Tibial nerve (tissue), 4 donors: ENCODE results near the gene HEMK1. TPM values are rescaled to one million over a fixed set of nuclear protein-coding genes. Genes with fewer than 3 reads are reported as not detected.

Source experiments
- DNase-seq, 2 donors: peaks; one replicate each; pipeline ENCODE4 v3.0.0-alpha.2; 2019; ENCODE audit warnings: low spot score in 2 of 2
- H3K27ac ChIP-seq, 4 donors: fragments of 200-600 bp; sonication (generic) in 3 of 4; one replicate each; pipeline ENCODE4 v1.5.1; 2017 to 2019; ENCODE audit warnings: mild to moderate bottlenecking in 1 of 4
- H3K27me3 ChIP-seq, 2 donors: fragments of 200-600 bp; sonication (generic) in 1 of 2; one replicate each; pipeline versions ENCODE4 v1.5.1 to v1.6.0; 2017 to 2019
- H3K36me3 ChIP-seq, 3 donors: fragments of 200-600 bp; sonication (generic); one replicate each; pipeline ENCODE4 v1.5.1; 2018 to 2019
- H3K4me1 ChIP-seq, 4 donors: fragments of 200-600 bp; sonication (generic) in 3 of 4; one replicate each; pipeline ENCODE4 v1.5.1; 2017 to 2019
- H3K4me3 ChIP-seq, 4 donors: fragments of 200-600 bp; sonication (generic) in 3 of 4; one replicate each; pipeline ENCODE4 v1.5.1; 2017 to 2019; ENCODE audit warnings: mild to moderate bottlenecking in 1 of 4, moderate library complexity in 1 of 4
- H3K9me3 ChIP-seq, 4 donors: fragments of 200-600 bp; sonication (generic) in 3 of 4; one replicate each; pipeline ENCODE4 v1.5.1; 2017 to 2019
- EP300 ChIP-seq, 2 donors: sonication (generic); formaldehyde crosslinking; IDR thresholded peaks; one replicate each; pipeline ENCODE4 v1.6.1; 2017; ENCODE audit warnings: antibody characterized with exemption in 2 of 2, mild to moderate bottlenecking in 1 of 2
- POLR2A ChIP-seq, 2 donors: fragments of 450-650 bp; IDR thresholded peaks; one replicate each; pipeline ENCODE4 v1.6.1; 2017; ENCODE audit warnings: antibody characterized with exemption in 2 of 2, mild to moderate bottlenecking in 2 of 2, moderate library complexity in 2 of 2
- WGBS, 2 donors: methylation state at CpG; one replicate each; pipeline ENCODE4 v1.1.5; 2018; 5-methylcytosine and 5-hydroxymethylcytosine counted together
- total RNA-seq, 4 donors: library from RNA; depleted of rRNA; stranded (reverse); fragments of >200 nt; gene quantifications; one replicate each; pipeline ENCODE4 v1.1.0, GENCODE V29; 2016
- TF ChIP-seq, protein P1 (sequence below), 5 experiments: fragments of 200-600 bp in 3 of 5; fragments of 450-650 bp in 2 of 5; sonication (generic) in 3 of 5; IDR thresholded peaks; one replicate each; pipeline ENCODE4 v1.5.1; 2016 to 2019; ENCODE audit warnings: antibody characterized with exemption in 5 of 5, mild to moderate bottlenecking in 3 of 5, moderate library complexity in 2 of 5

The HEMK1 gene, protein sequence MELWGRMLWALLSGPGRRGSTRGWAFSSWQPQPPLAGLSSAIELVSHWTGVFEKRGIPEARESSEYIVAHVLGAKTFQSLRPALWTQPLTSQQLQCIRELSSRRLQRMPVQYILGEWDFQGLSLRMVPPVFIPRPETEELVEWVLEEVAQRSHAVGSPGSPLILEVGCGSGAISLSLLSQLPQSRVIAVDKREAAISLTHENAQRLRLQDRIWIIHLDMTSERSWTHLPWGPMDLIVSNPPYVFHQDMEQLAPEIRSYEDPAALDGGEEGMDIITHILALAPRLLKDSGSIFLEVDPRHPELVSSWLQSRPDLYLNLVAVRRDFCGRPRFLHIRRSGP
- total RNA-seq = 10 to 100 TPM in 1 of 4 donors, 1 to 10 TPM in 3; 6.9 to 10.2 (median 8.8) TPM

DNA sequence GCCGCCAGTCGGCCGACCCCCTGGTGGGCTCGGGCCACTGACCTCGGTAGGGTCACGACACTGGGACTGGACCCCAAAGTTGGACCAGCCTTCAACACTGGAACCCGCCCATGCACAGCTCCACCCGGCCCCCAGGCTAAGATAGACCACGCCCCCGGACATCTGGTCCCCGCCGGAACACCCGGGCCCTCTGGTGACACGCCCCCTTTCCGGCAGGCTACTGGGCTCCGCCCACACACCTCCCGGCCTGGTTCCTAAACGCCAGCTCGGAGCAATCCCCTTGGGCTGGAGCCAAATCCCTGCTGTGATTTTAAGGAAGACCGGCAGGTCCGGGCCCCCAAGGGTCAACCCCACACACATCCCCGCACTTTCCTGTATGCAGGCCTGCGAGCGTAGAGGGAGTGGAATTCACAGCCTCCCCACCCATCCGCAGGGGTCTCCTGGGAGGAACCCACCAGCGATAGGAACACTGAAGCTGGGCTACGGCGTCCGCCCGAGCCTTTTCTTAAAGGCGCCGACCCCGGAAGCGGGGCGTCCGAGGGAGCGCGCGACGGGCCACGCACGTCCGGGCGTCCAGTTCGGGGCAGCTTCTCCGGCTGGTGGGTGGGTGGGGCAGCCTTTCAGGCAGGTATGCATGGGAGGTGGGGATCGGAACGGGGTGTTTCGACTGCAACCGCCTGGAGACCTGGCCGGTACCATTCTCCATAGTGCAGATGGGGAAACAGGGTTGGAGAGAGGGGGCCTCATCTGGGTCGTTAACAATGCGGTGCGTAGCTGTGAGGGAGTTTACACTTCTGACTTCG, at the start of gene HEMK1:
Gene HEMK1 (plus strand): TSS at position 576 of the 803 bp plus-strand sequence. CDS start 1,583 bp downstream, outside the sequence.
- peak within 1 kb of the TSS; percentile 80 to 96 (median 88) for H3K27ac ChIP-seq
- H3K4me1 ChIP-seq = peaks cover 0 to 62% (median 24%) of the 10 kb centered on the region in 4 donors
- peak; percentile 91 to 94 for TF ChIP-seq EP300 (IDR thresholded peaks at IDR 0.05)
- TF ChIP-seq POLR2A (IDR thresholded peaks at IDR 0.05) = peak; percentile 57 to 60
- TF ChIP-seq, protein P1, sequence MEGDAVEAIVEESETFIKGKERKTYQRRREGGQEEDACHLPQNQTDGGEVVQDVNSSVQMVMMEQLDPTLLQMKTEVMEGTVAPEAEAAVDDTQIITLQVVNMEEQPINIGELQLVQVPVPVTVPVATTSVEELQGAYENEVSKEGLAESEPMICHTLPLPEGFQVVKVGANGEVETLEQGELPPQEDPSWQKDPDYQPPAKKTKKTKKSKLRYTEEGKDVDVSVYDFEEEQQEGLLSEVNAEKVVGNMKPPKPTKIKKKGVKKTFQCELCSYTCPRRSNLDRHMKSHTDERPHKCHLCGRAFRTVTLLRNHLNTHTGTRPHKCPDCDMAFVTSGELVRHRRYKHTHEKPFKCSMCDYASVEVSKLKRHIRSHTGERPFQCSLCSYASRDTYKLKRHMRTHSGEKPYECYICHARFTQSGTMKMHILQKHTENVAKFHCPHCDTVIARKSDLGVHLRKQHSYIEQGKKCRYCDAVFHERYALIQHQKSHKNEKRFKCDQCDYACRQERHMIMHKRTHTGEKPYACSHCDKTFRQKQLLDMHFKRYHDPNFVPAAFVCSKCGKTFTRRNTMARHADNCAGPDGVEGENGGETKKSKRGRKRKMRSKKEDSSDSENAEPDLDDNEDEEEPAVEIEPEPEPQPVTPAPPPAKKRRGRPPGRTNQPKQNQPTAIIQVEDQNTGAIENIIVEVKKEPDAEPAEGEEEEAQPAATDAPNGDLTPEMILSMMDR (IDR thresholded peaks at IDR 0.05) = peak in 2 of 5 experiments; percentile 22 to 52
- H3K27me3 ChIP-seq = no peaks in the 10 kb centered on the region
- DNase-seq = peak; percentile 96 to 97
- 0% methylated on average over 39 to 51 of the region's 55 CpGs for WGBS, 2 donors
- peak within 1 kb of the TSS; percentile 64 to 86 (median 82) for H3K4me3 ChIP-seq
- no peaks in the 10 kb centered on the region for H3K9me3 ChIP-seq
- H3K36me3 ChIP-seq = peaks cover 0 to 27% (median 0%) of the 10 kb centered on the region in 3 donors

DNA sequence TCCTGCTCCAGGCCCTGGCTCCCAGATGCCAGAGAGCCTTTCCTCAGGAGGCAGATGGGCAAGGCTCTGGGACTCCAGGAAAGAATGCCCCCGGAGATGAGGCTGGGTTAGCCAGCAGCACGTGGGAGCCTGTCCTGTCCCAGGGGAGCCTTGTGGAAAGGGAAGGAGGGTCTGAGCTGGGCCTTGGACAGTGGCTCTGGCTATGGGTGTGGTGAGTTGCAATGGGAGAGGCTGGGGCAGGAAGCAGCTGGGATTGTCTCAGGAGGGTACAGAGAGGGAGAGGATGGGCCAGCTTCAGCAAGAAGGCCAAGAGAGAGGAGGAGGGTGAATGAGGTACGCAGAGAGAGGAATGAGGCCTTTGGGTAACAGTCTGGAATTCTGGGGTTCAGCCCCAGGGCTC, 48.5 kb upstream of the HEMK1 start:
- no peak overlapping the region for H3K27ac ChIP-seq
- 55 to 59% methylated on average over 3 of the region's 3 CpGs for WGBS, 2 donors
- TF ChIP-seq EP300 (IDR thresholded peaks at IDR 0.05) (no peak), POLR2A (IDR thresholded peaks at IDR 0.05) (no peak)
- TF ChIP-seq, protein P1 (IDR thresholded peaks at IDR 0.05) = no peak

DNA sequence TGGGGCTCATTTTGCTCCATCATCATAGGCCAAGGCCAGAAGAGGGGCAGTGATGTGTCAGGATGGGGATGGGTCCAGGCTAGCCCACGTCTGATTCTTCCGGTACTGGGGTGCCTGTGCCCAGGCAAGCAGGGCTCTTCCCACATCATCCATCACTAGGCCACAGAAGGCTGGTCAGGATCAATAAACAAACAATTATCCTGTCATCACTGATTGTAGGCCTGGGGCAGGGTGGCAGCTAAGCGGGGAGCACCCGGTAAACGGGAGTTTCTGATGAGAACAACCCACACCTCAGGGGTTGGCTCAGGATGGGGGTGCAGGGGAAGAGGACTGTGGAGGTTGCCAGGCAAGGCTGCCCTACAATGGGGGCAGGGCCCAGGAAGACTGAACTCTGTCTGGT, 47.8 kb upstream of the HEMK1 start:
- Histone ChIP-seq H3K4me3 (no peak overlapping the region), H3K36me3 (no peaks in the 10 kb centered on the region), H3K4me1 (peaks cover 0 to under 1% (median under 1%) of the 10 kb centered on the region in 4 donors), H3K27ac (no peak overlapping the region), H3K27me3 (no peaks in the 10 kb centered on the region), H3K9me3 (no peaks in the 10 kb centered on the region)
- TF ChIP-seq EP300 (IDR thresholded peaks at IDR 0.05) = no peak
- no peak for TF ChIP-seq POLR2A (IDR thresholded peaks at IDR 0.05)
- TF ChIP-seq, protein P1 (IDR thresholded peaks at IDR 0.05) = no peak
- 72 to 74% methylated on average over 5 of the region's 5 CpGs for WGBS, 2 donors
- DNase-seq = no peak

More for the DNA sequence above, 48.5 kb upstream of the HEMK1 start:
- Histone ChIP-seq H3K9me3 (no peaks in the 10 kb centered on the region), H3K36me3 (no peaks in the 10 kb centered on the region), H3K4me3 (no peak overlapping the region), H3K27me3 (no peaks in the 10 kb centered on the region), H3K4me1 (peaks cover 0 to 7% (median 5%) of the 10 kb centered on the region in 4 donors)
- no peak for DNase-seq

DNA sequence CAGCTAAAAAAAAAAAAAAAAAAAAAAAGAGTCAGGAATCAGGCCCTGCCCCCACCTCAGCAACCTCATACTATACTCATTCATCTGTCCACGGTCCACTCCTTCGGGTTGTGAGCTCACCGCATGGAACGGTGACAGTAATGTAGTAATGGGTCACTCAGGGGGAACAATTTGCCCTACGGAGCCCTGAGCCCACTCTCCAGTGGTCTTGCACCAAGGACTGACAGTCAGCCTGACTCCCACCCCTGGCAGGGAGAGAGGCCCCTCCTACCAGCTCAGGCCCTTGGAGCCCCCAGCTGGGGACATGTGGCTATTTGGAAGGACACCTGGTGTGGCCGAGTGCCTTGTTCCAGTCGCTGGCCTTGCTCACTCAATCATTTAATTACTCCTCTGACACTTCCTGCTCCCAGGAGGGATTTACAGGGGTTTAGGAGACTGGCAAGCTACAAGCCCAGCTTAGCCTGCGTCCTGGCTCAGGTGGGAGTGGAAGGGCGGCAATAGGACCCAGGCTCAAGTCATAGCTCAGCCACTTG, 46.0 kb upstream of the HEMK1 start:
- Histone ChIP-seq H3K27me3 (no peaks in the 10 kb centered on the region), H3K9me3 (no peaks in the 10 kb centered on the region), H3K4me3 (no peak overlapping the region), H3K27ac (no peak overlapping the region), H3K4me1 (no peaks in the 10 kb centered on the region), H3K36me3 (no peaks in the 10 kb centered on the region)
- TF ChIP-seq EP300 (IDR thresholded peaks at IDR 0.05) (no peak), POLR2A (IDR thresholded peaks at IDR 0.05) (no peak)
- TF ChIP-seq, protein P1 (IDR thresholded peaks at IDR 0.05) = no peak
- no peak for DNase-seq
- WGBS, 2 donors = 52 to 59% methylated on average over 9 of the region's 9 CpGs
